ENCODE results near the gene GSDME. TPM values are rescaled to one million over a fixed set of nuclear protein-coding genes. Genes with fewer than 3 reads are reported as not detected.
"Not testable (repeated sequence)": the region's sequence is repeated elsewhere in the genome, so short reads cannot be mapped to it uniquely, and the experiment has no call there.

GSDME gene
- total and polyA plus RNA-seq, 4 experiments from 2014 or later = 0.46 to 1.7 (median 0.92) TPM

DNA sequence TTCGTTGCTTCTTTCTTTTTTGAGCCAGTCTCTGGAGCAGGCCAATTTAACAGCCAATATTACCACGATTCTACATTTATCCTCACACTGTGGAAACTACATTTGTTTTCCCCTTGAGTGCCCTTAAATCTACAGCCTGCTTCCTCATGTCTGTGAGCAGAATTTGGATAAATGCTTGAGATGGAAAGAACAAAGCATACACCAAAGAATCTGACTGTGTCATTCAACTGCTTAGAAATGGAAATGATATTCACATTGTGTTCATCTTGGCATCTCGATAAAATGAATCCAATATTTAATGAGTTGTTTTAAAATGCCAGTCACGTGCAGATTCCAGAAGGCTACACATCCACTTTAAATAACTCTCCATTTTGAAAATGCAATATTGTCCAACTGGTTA, 41.0 kb upstream of the GSDME start:
- H3K4me1 ChIP-seq (ENCODE audit: insufficient read depth, low read length) = peaks cover 12% of the 10 kb centered on the region
- peaks cover 9% of the 10 kb centered on the region for H3K36me3 ChIP-seq (ENCODE audit: insufficient read depth, low read length)
- intact Hi-C loops (cut with micrococcal nuclease) = no loop called here
- ChIA-PET POLR2A (ENCODE audit: partially characterized antibody) (no interaction called here), CTCF (ENCODE audit: partially characterized antibody) (interaction anchor here (1.0 to 4.1 kb wide), 3 partner anchors 14 to 300 kb away, joined by 3 to 20 read pairs (median 5); no protein-coding TSS in a partner anchor)
- no peak overlapping the region for H3K4me3 ChIP-seq (ENCODE audit: low read length in 2 of 2)
- no peak overlapping the region for H3K27ac ChIP-seq (ENCODE audit: low read depth, low read length)
- H3K27me3 ChIP-seq (ENCODE audit: insufficient read depth, low read length) = no peaks in the 10 kb centered on the region
- no peaks in the 10 kb centered on the region for H3K9me3 ChIP-seq (ENCODE audit: control insufficient read depth in 1 of 2, low read length in 2 of 2)
- Mint-ChIP-seq H3K4me1 (peaks cover 16 to 29% (median 23%) of the 10 kb centered on the region in 4 donors), H3K27ac (peak overlapping the region in 1 of 7 donors; percentile 49), H3K9me3 (peaks cover 0 to 2% (median 0%) of the 10 kb centered on the region in 8 donors), H3K36me3 (peaks cover 50 to 61% of the 10 kb centered on the region in 2 donors), H3K27me3 (no peaks in the 10 kb centered on the region), H3K4me3 (no peak overlapping the region)
- DNase-seq = no peak

DNA sequence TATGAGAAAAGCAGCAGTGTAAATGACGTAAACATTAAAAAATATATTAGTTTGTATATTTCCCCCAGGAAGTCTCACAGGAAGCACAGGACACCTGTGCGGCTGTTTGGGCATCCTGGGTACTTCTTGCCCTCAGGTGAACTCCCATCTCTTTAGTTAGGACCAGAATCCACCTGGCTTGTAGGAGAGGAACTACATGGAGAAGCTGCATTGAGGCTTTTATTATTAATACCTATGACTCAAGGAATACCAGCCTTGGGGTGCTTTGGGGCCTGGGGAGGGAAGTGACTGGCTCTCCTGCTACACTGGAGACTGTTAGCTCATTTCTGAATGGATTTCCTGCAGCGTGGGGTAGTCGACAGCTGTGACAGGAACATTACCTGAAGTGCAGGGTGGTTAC, 40.0 kb upstream of the GSDME start:
- Mint-ChIP-seq H3K9me3 (peaks cover 0 to 2% (median 0%) of the 10 kb centered on the region in 8 donors), H3K27ac (no peak overlapping the region), H3K4me1 (peaks cover 16 to 29% (median 23%) of the 10 kb centered on the region in 4 donors), H3K4me3 (no peak overlapping the region), H3K36me3 (peaks cover 44 to 56% of the 10 kb centered on the region in 2 donors), H3K27me3 (no peaks in the 10 kb centered on the region)
- Histone ChIP-seq H3K4me3 (ENCODE audit: low read length in 2 of 2) (no peak overlapping the region), H3K9me3 (ENCODE audit: control insufficient read depth in 1 of 2, low read length in 2 of 2) (no peaks in the 10 kb centered on the region), H3K4me1 (ENCODE audit: insufficient read depth, low read length) (peaks cover 12% of the 10 kb centered on the region), H3K36me3 (ENCODE audit: insufficient read depth, low read length) (peaks cover 2% of the 10 kb centered on the region), H3K27me3 (ENCODE audit: insufficient read depth, low read length) (no peaks in the 10 kb centered on the region), H3K27ac (ENCODE audit: low read depth, low read length) (no peak overlapping the region)
- ChIA-PET CTCF (ENCODE audit: partially characterized antibody) (interaction anchor here (1.0 to 2.0 kb wide), 2 partner anchors 15 to 297 kb away, joined by 3 to 5 read pairs; no protein-coding TSS in a partner anchor), POLR2A (ENCODE audit: partially characterized antibody) (no interaction called here)
- no peak for DNase-seq
- intact Hi-C loops (cut with micrococcal nuclease) = no loop called here

DNA sequence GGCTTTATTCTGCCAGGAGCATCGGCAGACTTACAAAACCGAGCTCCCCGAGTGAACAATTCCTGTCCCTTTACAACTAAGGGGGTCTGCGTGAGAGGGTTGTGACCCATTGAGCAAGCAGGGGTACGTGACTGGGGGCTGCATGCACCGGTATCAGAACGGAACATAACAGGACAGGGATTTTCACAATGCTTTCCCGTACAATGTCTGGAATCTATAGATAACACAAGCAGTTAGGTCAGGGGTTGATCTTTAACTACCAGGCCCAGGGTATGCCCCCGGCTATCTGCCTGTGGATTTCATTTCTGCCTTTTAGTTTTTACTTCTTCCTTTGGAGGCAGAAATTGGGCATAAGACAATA, 38.1 kb upstream of the GSDME start:
- peaks cover 13 to 20% (median 18%) of the 10 kb centered on the region in 4 donors for H3K4me1 Mint-ChIP-seq
- ChIA-PET POLR2A (ENCODE audit: partially characterized antibody) (no interaction called here), CTCF (ENCODE audit: partially characterized antibody) (interaction anchor here (1.3 kb wide), 1 partner anchor 297 kb away, joined by 3 read pairs; no protein-coding TSS in a partner anchor)
- no peak overlapping the region for H3K4me3 Mint-ChIP-seq
- Histone ChIP-seq H3K27me3 (ENCODE audit: insufficient read depth, low read length) (no peaks in the 10 kb centered on the region), H3K36me3 (ENCODE audit: insufficient read depth, low read length) (no peaks in the 10 kb centered on the region), H3K4me1 (ENCODE audit: insufficient read depth, low read length) (peaks cover 9% of the 10 kb centered on the region), H3K4me3 (ENCODE audit: low read length in 2 of 2) (no peak overlapping the region), H3K9me3 (ENCODE audit: control insufficient read depth in 1 of 2, low read length in 2 of 2) (no peaks in the 10 kb centered on the region), H3K27ac (ENCODE audit: low read depth, low read length) (no peak overlapping the region)
- intact Hi-C loops (cut with micrococcal nuclease) = no loop called here
- H3K36me3 Mint-ChIP-seq = peaks cover 30 to 42% of the 10 kb centered on the region in 2 donors
- no peak overlapping the region for H3K27ac Mint-ChIP-seq
- no peaks in the 10 kb centered on the region for H3K9me3 Mint-ChIP-seq
- no peaks in the 10 kb centered on the region for H3K27me3 Mint-ChIP-seq
- no peak for DNase-seq

DNA sequence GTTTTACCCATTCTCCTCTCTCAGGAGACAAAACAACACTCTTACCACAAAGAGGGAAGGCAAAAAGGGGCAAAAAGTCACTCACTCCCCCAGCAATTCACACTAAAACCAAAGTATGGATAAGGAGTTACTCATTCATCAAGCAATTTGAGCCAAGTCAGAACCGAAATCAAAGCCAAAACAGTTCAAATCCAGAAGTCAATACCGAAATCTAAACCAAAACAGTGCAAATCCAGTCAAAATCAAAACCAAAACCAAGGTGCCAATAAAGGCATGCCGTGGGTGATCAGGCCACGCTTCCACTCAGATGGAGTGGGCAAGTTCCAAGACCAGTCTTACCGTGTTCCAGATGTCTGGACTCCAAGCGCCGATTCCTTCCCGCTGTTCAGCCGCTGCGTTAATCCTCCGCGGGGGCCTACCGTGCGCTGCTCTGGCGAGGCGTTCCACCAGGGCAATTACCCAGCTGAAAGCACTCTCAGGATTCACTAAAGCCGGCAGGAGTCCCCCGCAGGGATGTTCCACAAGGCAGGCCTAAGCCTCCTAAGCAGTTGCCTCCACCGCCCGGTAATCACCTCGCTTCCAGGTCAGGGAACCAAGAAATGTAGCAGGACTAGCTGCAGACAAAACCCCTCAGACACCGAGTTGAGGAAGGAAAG, 37.6 kb upstream of the GSDME start:
- intact Hi-C loops (cut with micrococcal nuclease); POLR2A ChIA-PET (ENCODE audit: partially characterized antibody); H3K9me3 ChIP-seq (ENCODE audit: control insufficient read depth in 1 of 2, low read length in 2 of 2); H3K36me3 ChIP-seq (ENCODE audit: insufficient read depth, low read length); H3K4me1 ChIP-seq (ENCODE audit: insufficient read depth, low read length); H3K4me3 ChIP-seq (ENCODE audit: low read length in 2 of 2); DNase-seq; H3K27me3 Mint-ChIP-seq; H3K27me3 ChIP-seq (ENCODE audit: insufficient read depth, low read length); H3K27ac ChIP-seq (ENCODE audit: low read depth, low read length); H3K9me3 Mint-ChIP-seq; CTCF ChIA-PET (ENCODE audit: partially characterized antibody): not testable (repeated sequence)
- Mint-ChIP-seq H3K36me3 (peaks cover 28 to 42% of the 10 kb centered on the region in 2 donors), H3K4me3 (peak overlapping the region in 1 of 8 donors; percentile 15), H3K4me1 (peaks cover 13 to 20% (median 18%) of the 10 kb centered on the region in 4 donors), H3K27ac (peak overlapping the region in 6 of 7 donors; percentile 4 to 79 (median 56))

DNA sequence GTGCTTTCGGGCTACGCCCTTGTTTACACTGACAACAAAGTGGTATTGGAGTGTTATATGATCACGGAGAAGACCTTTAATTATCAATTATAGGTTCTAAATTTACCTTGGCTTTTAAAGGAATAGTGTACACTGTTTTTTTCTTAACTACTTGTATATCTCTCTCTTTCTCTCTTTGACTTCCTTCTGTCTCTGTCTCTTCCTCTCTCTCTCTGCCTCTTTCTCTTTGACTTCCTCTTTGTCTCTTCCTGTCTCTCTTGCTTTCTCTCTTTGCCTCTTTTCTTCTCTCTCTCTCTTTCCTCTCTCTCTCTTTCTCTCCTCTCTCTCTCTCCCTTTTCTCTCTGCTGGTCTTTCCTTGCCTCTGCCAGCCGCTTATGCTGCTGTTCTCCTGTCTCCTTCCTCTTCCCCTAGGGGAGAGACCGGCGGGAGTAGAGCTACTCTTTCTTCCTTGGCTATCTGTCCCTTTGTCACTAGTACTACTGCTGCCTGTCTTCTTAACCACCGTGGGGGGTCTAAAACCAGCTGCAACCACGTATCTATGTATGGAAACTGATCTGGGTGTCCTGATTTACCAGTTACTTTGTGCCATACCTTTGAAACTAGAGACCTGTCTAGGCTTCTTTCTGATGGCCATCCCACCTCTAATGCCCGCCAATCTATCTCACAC, 36.9 kb upstream of the GSDME start:
- POLR2A ChIA-PET (ENCODE audit: partially characterized antibody) = no interaction called here
- intact Hi-C loops (cut with micrococcal nuclease) = no loop called here
- H3K9me3 Mint-ChIP-seq = peaks cover 0 to 6% (median 0%) of the 10 kb centered on the region in 8 donors
- no peak for DNase-seq
- H3K36me3 ChIP-seq (ENCODE audit: insufficient read depth, low read length) = no peaks in the 10 kb centered on the region
- H3K4me3 ChIP-seq (ENCODE audit: low read length in 2 of 2) = no peak overlapping the region
- H3K27ac Mint-ChIP-seq = peak overlapping the region in 6 of 7 donors; percentile 4 to 86 (median 64)
- no peaks in the 10 kb centered on the region for H3K9me3 ChIP-seq (ENCODE audit: control insufficient read depth in 1 of 2, low read length in 2 of 2)
- peaks cover 9% of the 10 kb centered on the region for H3K4me1 ChIP-seq (ENCODE audit: insufficient read depth, low read length)
- no peak overlapping the region for H3K27ac ChIP-seq (ENCODE audit: low read depth, low read length)
- H3K27me3 Mint-ChIP-seq = no peaks in the 10 kb centered on the region
- CTCF ChIA-PET (ENCODE audit: partially characterized antibody) = no interaction called here
- H3K36me3 Mint-ChIP-seq = peaks cover 25 to 42% of the 10 kb centered on the region in 2 donors
- H3K4me1 Mint-ChIP-seq = peaks cover 13 to 20% (median 18%) of the 10 kb centered on the region in 4 donors
- H3K27me3 ChIP-seq (ENCODE audit: insufficient read depth, low read length) = no peaks in the 10 kb centered on the region
- no peak overlapping the region for H3K4me3 Mint-ChIP-seq

DNA sequence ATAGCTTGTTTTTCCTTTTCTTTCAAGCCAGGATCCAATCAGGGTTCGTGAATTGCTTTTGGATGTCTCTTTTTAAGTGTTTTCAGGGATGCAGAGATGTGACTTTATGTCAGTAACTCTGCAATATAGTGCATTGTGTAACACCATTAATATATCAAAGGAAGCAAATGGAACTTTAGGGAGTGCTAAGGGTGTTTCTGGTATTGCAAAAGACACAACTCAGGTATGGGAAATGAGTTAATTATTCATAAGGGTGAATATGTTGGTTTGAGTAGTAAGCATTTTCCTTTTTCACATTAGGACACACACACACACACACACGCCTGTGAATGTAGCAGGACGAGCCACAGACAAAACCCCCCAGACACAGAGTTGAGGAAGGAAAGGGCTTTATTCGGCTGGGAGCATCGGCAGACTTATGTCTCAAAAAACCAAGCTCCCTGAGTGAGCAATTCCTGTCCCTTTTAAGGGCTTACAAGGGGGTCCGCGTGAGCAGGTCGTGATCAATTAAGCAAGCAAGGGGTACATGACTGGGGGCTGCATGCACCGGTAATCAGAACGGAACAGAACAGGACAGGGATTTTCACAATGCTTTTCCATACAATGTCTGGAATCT, 31.8 kb upstream of the GSDME start:
- Mint-ChIP-seq H3K4me1 (peaks cover 1 to 4% (median 2%) of the 10 kb centered on the region in 4 donors), H3K27ac (no peak overlapping the region), H3K36me3 (peaks cover 2 to 13% of the 10 kb centered on the region in 2 donors), H3K4me3 (no peak overlapping the region), H3K9me3 (peaks cover 0 to 15% (median 0%) of the 10 kb centered on the region in 8 donors), H3K27me3 (no peaks in the 10 kb centered on the region)
- Histone ChIP-seq H3K27me3 (ENCODE audit: insufficient read depth, low read length) (no peaks in the 10 kb centered on the region), H3K9me3 (ENCODE audit: control insufficient read depth in 1 of 2, low read length in 2 of 2) (no peaks in the 10 kb centered on the region), H3K27ac (ENCODE audit: low read depth, low read length) (no peak overlapping the region), H3K36me3 (ENCODE audit: insufficient read depth, low read length) (no peaks in the 10 kb centered on the region), H3K4me1 (ENCODE audit: insufficient read depth, low read length) (peaks cover 3% of the 10 kb centered on the region), H3K4me3 (ENCODE audit: low read length in 2 of 2) (no peak overlapping the region)
- intact Hi-C loops (cut with micrococcal nuclease) = no loop called here
- CTCF ChIA-PET (ENCODE audit: partially characterized antibody) = interaction anchor here (1.0 kb wide), 1 partner anchor 310 kb away, joined by 4 read pairs; no protein-coding TSS in a partner anchor
- DNase-seq = no peak
- POLR2A ChIA-PET (ENCODE audit: partially characterized antibody) = no interaction called here

DNA sequence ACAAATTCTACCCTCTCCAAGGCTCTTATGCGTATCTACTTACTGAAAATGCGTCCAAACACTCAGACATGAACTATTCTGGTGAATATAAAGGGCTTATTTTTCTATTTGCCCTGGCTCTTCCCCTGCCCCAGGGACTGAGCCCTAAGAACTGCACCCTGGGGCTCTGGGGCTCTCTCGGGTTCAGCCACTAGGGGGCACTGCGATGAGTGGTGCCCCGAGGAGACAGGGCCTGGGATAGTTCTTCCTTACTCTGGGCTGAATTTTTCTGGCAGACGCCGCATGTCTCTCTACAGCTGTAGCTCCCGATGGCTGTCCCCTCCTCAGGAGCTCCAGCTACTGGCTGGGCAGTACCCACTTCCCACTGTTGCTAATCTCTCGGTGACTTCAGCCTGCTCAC, 30.8 kb upstream of the GSDME start:
- no peaks in the 10 kb centered on the region for H3K27me3 ChIP-seq (ENCODE audit: insufficient read depth, low read length)
- H3K27ac Mint-ChIP-seq = no peak overlapping the region
- ChIA-PET CTCF (ENCODE audit: partially characterized antibody) (no interaction called here), POLR2A (ENCODE audit: partially characterized antibody) (no interaction called here)
- no peaks in the 10 kb centered on the region for H3K27me3 Mint-ChIP-seq
- H3K36me3 Mint-ChIP-seq = peaks cover 2 to 22% of the 10 kb centered on the region in 2 donors
- DNase-seq = no peak
- H3K4me1 ChIP-seq (ENCODE audit: insufficient read depth, low read length) = no peaks in the 10 kb centered on the region
- intact Hi-C loops (cut with micrococcal nuclease) = no loop called here
- no peaks in the 10 kb centered on the region for H3K4me1 Mint-ChIP-seq
- no peaks in the 10 kb centered on the region for H3K9me3 ChIP-seq (ENCODE audit: control insufficient read depth in 1 of 2, low read length in 2 of 2)
- no peak overlapping the region for H3K4me3 Mint-ChIP-seq
- peaks cover 0 to 16% (median 3%) of the 10 kb centered on the region in 8 donors for H3K9me3 Mint-ChIP-seq
- H3K36me3 ChIP-seq (ENCODE audit: insufficient read depth, low read length) = no peaks in the 10 kb centered on the region
- no peak overlapping the region for H3K27ac ChIP-seq (ENCODE audit: low read depth, low read length)
- no peak overlapping the region for H3K4me3 ChIP-seq (ENCODE audit: low read length in 2 of 2)

Measured in CD4-positive, alpha-beta memory T cell (primary cell).